Smooth muscle cell (in vitro differentiated cells): ENCODE results near the gene ATG4B. TPM values are rescaled to one million over a fixed set of nuclear protein-coding genes. Genes with fewer than 3 reads are reported as not detected.

Experiments
- DNase-seq: peaks from one replicate; lab custom pipeline; 2025; ENCODE audit not compliant: unreplicated experiment; lab: John Stamatoyannopoulos, UW
- H2AFZ ChIP-seq: fragments of 200-600 bp; sonication (generic); 2 replicates; pipeline ENCODE4 v1.6.0; 2016; ENCODE audit warnings: antibody characterized with exemption, low read depth, mild to moderate bottlenecking
- H3F3A ChIP-seq: fragments of 200-600 bp; sonication (generic); 2 replicates; pipeline ENCODE4 v1.6.0; 2017; ENCODE audit warnings: antibody characterized with exemption, low read depth
- H3K27ac ChIP-seq: fragments of 200-600 bp; sonication (generic); 2 replicates; pipeline ENCODE4 v1.5.1; 2016; ENCODE audit warnings: low read depth, mild to moderate bottlenecking
- H3K27me3 ChIP-seq: fragments of 200-600 bp; sonication (generic); 2 replicates; pipeline ENCODE4 v1.6.1; 2016; ENCODE audit warnings: low read depth, mild to moderate bottlenecking
- H3K36me3 ChIP-seq: fragments of 200-600 bp; sonication (generic); 2 replicates; pipeline ENCODE4 v1.5.1; 2016; ENCODE audit warnings: low read depth
- H3K4me1 ChIP-seq: fragments of 200-600 bp; sonication (generic); 2 replicates; pipeline ENCODE4 v1.5.1; 2016; ENCODE audit warnings: low read depth
- H3K4me2 ChIP-seq: fragments of 200-600 bp; sonication (generic); 2 replicates; pipeline ENCODE4 v1.6.0; 2016; ENCODE audit warnings: mild to moderate bottlenecking
- H3K4me3 ChIP-seq: fragments of 200-600 bp; sonication (generic); 2 replicates; pipeline ENCODE4 v1.5.1; 2016; ENCODE audit warnings: mild to moderate bottlenecking
- H3K79me2 ChIP-seq: fragments of 200-600 bp; sonication (generic); 2 replicates; pipeline ENCODE4 v1.6.0; 2016; ENCODE audit warnings: low read depth, mild to moderate bottlenecking
- H3K9ac ChIP-seq: fragments of 200-600 bp; sonication (generic); 2 replicates; pipeline ENCODE4 v1.6.0; 2016; ENCODE audit warnings: low read depth
- H3K9me3 ChIP-seq: fragments of 200-600 bp; sonication (generic); replicated peaks from 2 replicates; pipeline ENCODE4 v1.5.1; 2016; ENCODE audit warnings: low read depth
- H4K20me1 ChIP-seq: fragments of 200-600 bp; sonication (generic); 2 replicates; pipeline ENCODE4 v1.6.0; 2016; ENCODE audit warnings: low read depth
- CTCF ChIP-seq: fragments of 200-600 bp; sonication (generic); IDR thresholded peaks from 2 replicates; pipeline ENCODE4 v1.5.1; 2017; ENCODE audit warnings: borderline replicate concordance, mild to moderate bottlenecking, antibody characterized with exemption; ENCODE audit not compliant: insufficient read depth, poor library complexity, severe bottlenecking
- WGBS: methylation state at CpG from one replicate; pipeline ENCODE4 v1.1.7; 2016; ENCODE audit warnings: low lambda C conversion rate; 5-methylcytosine and 5-hydroxymethylcytosine counted together
- polyA plus RNA-seq: library from polyadenylated mRNA; unstranded; fragments of >200 nt; fragmentation: Nextera tagmentation; extraction: Ambion mirVana; gene quantifications from 2 replicates; pipeline ENCODE4 v1.2.1, GENCODE V29; 2016
- total RNA-seq: library from RNA; depleted of rRNA; stranded (reverse); fragments of >200 nt; gene quantifications from 2 replicates; pipeline ENCODE4 v1.2.3, GENCODE V29; 2014

Gene ATG4B
- total and polyA plus RNA-seq, 2 experiments from 2014 or later = 70.3 to 91.3 TPM

DNA sequence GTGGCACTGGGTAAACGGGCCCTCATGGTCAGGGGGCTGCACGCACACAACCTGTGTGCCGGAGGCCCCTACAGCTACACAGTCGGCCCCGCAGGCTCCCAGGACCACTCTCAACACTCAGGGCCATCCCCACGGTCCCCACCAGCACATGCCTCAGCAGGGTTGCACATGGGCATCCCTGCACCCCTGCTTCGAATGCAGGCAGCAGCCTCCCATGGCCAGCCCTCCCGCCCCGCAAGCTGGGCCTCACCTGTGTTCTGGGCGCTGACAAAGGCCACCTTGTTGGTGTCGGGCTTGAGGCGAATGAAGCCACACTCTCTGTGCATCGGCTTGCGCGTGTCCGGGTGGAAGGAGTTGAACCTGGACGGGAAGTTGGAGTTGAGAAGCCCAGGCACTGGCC, 34.8 kb upstream of the ATG4B start:
- peaks cover 12% of the 10 kb centered on the region for H4K20me1 ChIP-seq
- H3K27ac ChIP-seq = no peak overlapping the region
- no peak for TF ChIP-seq CTCF
- WGBS = 98% methylated on average over 17 of the region's 17 CpGs
- H3K9me3 ChIP-seq = no peaks in the 10 kb centered on the region
- no peaks in the 10 kb centered on the region for H3K27me3 ChIP-seq
- H2AFZ ChIP-seq = no peak overlapping the region
- H3K79me2 ChIP-seq = no peaks in the 10 kb centered on the region
- H3K36me3 ChIP-seq = no peaks in the 10 kb centered on the region
- H3K4me1 ChIP-seq = no peaks in the 10 kb centered on the region
- H3K4me3 ChIP-seq = no peak overlapping the region
- no peak for DNase-seq
- no peaks in the 10 kb centered on the region for H3F3A ChIP-seq
- H3K9ac ChIP-seq = no peak overlapping the region
- H3K4me2 ChIP-seq = no peak overlapping the region

DNA sequence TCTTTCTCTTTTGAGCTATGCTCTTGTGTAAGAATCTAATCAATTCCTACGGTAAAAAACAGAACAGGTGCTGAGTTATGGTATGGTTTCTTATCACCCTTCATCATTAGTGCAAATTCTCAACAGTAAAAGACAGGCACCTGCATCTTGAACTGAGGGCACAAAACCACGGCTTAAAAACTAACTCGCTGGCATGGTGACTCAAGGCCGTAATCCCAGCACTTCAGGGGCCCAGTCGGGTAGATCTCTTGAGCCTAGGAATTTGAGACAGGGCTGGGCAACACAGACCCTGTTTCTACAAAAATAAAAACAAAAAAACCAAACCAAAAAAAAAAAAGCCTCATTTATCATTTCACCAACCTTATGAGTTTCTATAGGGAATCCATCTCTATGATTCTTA, 33.8 kb upstream of the ATG4B start:
- no peak for DNase-seq
- Histone ChIP-seq H3K9me3 (no peaks in the 10 kb centered on the region), H3K79me2 (peaks cover 4% of the 10 kb centered on the region), H3K4me3 (no peak overlapping the region), H3F3A (no peaks in the 10 kb centered on the region), H3K36me3 (no peaks in the 10 kb centered on the region), H3K4me2 (no peak overlapping the region), H3K4me1 (no peaks in the 10 kb centered on the region), H3K27me3 (no peaks in the 10 kb centered on the region), H3K27ac (no peak overlapping the region), H2AFZ (no peak overlapping the region), H3K9ac (no peak overlapping the region), H4K20me1 (peaks cover 12% of the 10 kb centered on the region)
- 55% methylated on average over 5 of the region's 5 CpGs for WGBS
- TF ChIP-seq CTCF = no peak

DNA sequence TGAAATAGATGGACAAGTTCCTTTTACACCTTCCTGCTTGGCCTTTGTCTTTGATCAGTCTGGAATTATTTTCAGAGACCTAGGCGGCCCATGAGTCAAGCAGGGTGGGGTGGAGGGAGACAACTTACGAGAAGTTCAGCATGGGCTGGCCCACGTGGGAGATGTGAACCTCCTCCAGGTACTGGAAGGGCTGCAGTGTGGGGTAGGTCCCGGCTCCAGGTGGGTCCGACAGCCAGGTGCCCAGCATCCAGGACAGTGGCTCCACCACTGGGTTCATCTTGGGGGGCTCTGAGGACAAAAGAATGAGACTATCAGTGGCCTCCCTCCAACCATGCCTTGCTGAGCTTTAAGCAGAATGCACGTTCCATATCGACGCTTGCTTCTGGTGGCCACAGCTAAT, 31.3 kb upstream of the ATG4B start:
- WGBS = 98% methylated on average over 8 of the region's 8 CpGs
- no peak overlapping the region for H3K9ac ChIP-seq
- H3K9me3 ChIP-seq = no peaks in the 10 kb centered on the region
- H3K79me2 ChIP-seq = peaks cover 8% of the 10 kb centered on the region
- no peak overlapping the region for H3K4me3 ChIP-seq
- peaks cover 5% of the 10 kb centered on the region for H3F3A ChIP-seq
- no peak for TF ChIP-seq CTCF
- DNase-seq = no peak
- H3K4me1 ChIP-seq = peaks cover 5% of the 10 kb centered on the region
- no peaks in the 10 kb centered on the region for H3K36me3 ChIP-seq
- peaks cover 15% of the 10 kb centered on the region for H4K20me1 ChIP-seq
- H3K4me2 ChIP-seq = no peak overlapping the region
- H3K27ac ChIP-seq = no peak overlapping the region
- no peaks in the 10 kb centered on the region for H3K27me3 ChIP-seq
- no peak overlapping the region for H2AFZ ChIP-seq

DNA sequence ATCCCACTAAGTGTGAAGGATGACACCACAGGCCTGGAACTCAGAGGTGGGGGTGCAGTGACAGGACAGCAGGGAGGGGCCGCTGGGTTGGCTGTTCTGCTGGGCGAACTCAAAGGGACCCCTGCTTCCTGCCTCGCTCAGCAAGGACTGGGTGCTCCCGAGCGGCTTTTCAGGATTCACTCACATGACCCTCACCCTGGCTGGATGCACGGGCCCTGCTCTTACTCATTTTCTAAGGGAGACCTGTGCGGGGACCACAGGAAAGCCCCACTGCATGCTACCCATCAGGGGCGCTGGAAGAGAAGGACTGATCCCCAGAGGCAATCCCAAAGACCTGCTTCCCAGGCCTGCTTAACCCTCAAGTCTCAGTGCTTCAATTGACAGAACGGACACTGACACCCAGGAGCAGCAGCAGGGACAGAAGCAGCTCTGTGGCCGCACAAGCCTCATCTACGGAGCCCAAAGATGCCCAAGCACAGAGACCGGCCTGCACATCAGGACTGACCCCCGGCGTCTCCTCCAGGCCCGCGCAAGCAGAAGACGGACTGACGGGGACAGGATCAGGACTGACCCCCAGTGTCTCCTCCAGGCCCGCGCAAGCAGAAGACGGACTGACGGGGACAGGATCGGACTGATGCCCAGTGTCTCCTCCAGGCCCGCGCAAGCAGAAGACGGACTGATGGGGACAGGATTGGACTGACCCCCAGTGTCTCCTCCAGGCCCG, 30.2 kb upstream of the ATG4B start:
- 93% methylated on average over 27 of the region's 27 CpGs for WGBS
- H3K27ac ChIP-seq = no peak overlapping the region
- no peak for DNase-seq

More for the DNA sequence above, 30.2 kb upstream of the ATG4B start:
- Histone ChIP-seq H4K20me1 (peaks cover 15% of the 10 kb centered on the region), H2AFZ (no peak overlapping the region), H3K36me3 (no peaks in the 10 kb centered on the region), H3K9me3 (no peaks in the 10 kb centered on the region), H3K27me3 (no peaks in the 10 kb centered on the region), H3K4me1 (peaks cover 5% of the 10 kb centered on the region), H3K4me2 (no peak overlapping the region), H3K79me2 (peaks cover 8% of the 10 kb centered on the region), H3K9ac (no peak overlapping the region), H3F3A (peaks cover 5% of the 10 kb centered on the region), H3K4me3 (no peak overlapping the region)
- no peak for TF ChIP-seq CTCF
